ENCODE data around the gene TTLL4. TPM values are rescaled to one million over a fixed set of nuclear protein-coding genes. Genes with fewer than 3 reads are reported as not detected.

Gene TTLL4
- total RNA-seq, 1 donor from 2014 or later, result 39.8 TPM

- Histone ChIP-seq H3F3A (ENCODE audit: low read depth) (peaks cover 9% of the 10 kb centered on the region), H3K27ac (no peak overlapping the region), H3K4me1 (peaks cover 6% of the 10 kb centered on the region), H4K20me1 (ENCODE audit: low read depth) (no peaks in the 10 kb centered on the region), H3K36me3 (no peaks in the 10 kb centered on the region), H3K4me3 (no peak overlapping the region), H3K27me3 (no peaks in the 10 kb centered on the region), H3K79me2 (ENCODE audit: low read depth) (no peaks in the 10 kb centered on the region), H2AFZ (replicated peaks) (no peak overlapping the region), H3K9me3 (ENCODE audit: low read depth) (no peaks in the 10 kb centered on the region), H3K4me2 (no peak overlapping the region), H3K9ac (no peak overlapping the region)
- DNase-seq (ENCODE audit: low spot score), result no peak
- peaks cover 14% of the 10 kb centered on the region for H3K4me1 Mint-ChIP-seq
- H3K27ac Mint-ChIP-seq, result no peak overlapping the region
- peaks cover 11% of the 10 kb centered on the region for H3K9me3 Mint-ChIP-seq
- no peaks in the 10 kb centered on the region for H3K36me3 Mint-ChIP-seq
- TF ChIP-seq EZH2phosphoT487 (IDR thresholded peaks at IDR 0.05) (no peak), CTCF (IDR thresholded peaks at IDR 0.05) (no peak), EZH2 (IDR thresholded peaks at IDR 0.05) (no peak)
- peaks cover 3% of the 10 kb centered on the region for H3K27me3 Mint-ChIP-seq (ENCODE audit: insufficient read depth, low read depth)
- H3K4me3 Mint-ChIP-seq, result no peak overlapping the region
These were observed 94.2 kb downstream of the TTLL4 start for GRCh38 chr2:218804817-218805216.

Other genes starting within 250 kb of the TTLL4 start
- 21.0 and 35.1 TPM in 2 replicates for gene USP37, start 142.5 kb upstream of the TTLL4 start, total RNA-seq (ENCODE audit: low replicate concordance)
- 85.0 and 87.1 TPM in 2 replicates for gene CNOT9, start 142.0 kb upstream of the TTLL4 start, total RNA-seq (ENCODE audit: low replicate concordance)
- gene PLCD4, start 102.9 kb upstream of the TTLL4 start, total RNA-seq (ENCODE audit: low replicate concordance), result 0.12 and 1.1 TPM in 2 replicates
- gene ZNF142, start 51.2 kb upstream of the TTLL4 start, total RNA-seq (ENCODE audit: low replicate concordance), result 3.3 and 13.5 TPM in 2 replicates
- 23.4 and 38.3 TPM in 2 replicates for gene BCS1L, start 51.2 kb upstream of the TTLL4 start, total RNA-seq (ENCODE audit: low replicate concordance)
- 9.6 and 18.5 TPM in 2 replicates for gene RNF25, start 38.8 kb upstream of the TTLL4 start, total RNA-seq (ENCODE audit: low replicate concordance)
- 51.6 and 61.4 TPM in 2 replicates for gene STK36, start 38.7 kb upstream of the TTLL4 start, total RNA-seq (ENCODE audit: low replicate concordance)
- gene CYP27A1, start 71.3 kb downstream of the TTLL4 start, total RNA-seq (ENCODE audit: low replicate concordance), result 0.11 and 0.43 TPM in 2 replicates
- not detected in 2 replicates for gene PRKAG3, start 121.0 kb downstream of the TTLL4 start, total RNA-seq (ENCODE audit: low replicate concordance)
- not detected in 2 replicates for gene WNT6, start 149.0 kb downstream of the TTLL4 start, total RNA-seq (ENCODE audit: low replicate concordance)
- gene WNT10A, start 170.0 kb downstream of the TTLL4 start, total RNA-seq (ENCODE audit: low replicate concordance), result not detected in 2 replicates
- 0.09 TPM in 1 of 2 replicates, not detected in the other for gene CDK5R2, start 248.8 kb downstream of the TTLL4 start, total RNA-seq (ENCODE audit: low replicate concordance)